ENCODE measurements around the gene LACRT. TPM values are rescaled to one million over a fixed set of nuclear protein-coding genes. Genes with fewer than 3 reads are reported as not detected.

The LACRT gene
- total and polyA plus RNA-seq, 2 donors (not counting 3 experiments of a cell fraction or from before 2014, with no cell fraction given) = not detected

DNA sequence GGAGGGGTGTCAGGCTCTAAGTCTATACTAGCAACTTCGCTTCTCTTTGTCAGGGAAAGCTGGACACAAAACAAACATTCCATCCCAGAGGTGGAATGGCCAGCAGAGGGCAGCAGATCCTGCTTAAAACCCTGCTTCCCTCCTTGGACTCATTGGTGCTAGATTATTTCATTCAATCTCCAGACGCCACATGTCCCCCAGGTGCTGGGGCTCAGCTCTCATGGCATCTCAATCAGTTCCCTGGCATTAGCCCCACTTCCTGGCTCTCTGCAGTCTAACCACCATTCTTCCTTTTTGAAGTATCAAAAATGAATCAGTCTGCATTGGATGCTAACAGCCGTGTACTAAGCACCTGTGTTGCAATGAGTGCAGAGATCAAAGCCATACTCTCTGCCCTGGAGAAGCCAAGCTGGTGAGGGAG lies 38.2 kb downstream of the LACRT start:
- H3K4me3 ChIP-seq (replicated peaks in 1 of 3; ENCODE audit: insufficient read depth in 1 of 3, low read depth in 1 of 3, low read length in 3 of 3) = no peak overlapping the region
- H3K4me2 ChIP-seq (ENCODE audit: insufficient read depth, low read length) = no peak overlapping the region
- peak; percentile 78 for FAIRE-seq
- H3K27me3 ChIP-seq (ENCODE audit: control insufficient read depth in 2 of 2, insufficient read depth in 2 of 2, low read length in 2 of 2) = peaks cover 17 to 18% of the 10 kb centered on the region in 2 experiments
- BruUV-seq (replicated peaks) = no TSS peak
- ChIA-PET POLR2A (no interaction called here), CTCF (interaction anchor here (0.5 to 2.2 kb wide), 18 partner anchors 8 to 197 kb away, joined by 3 to 19 read pairs (median 4); no protein-coding TSS in a partner anchor)
- no peaks in the 10 kb centered on the region for H3K36me3 ChIP-seq (ENCODE audit: control insufficient read depth in 2 of 2, extremely low read depth in 1 of 2, insufficient read depth in 2 of 2, low read length in 2 of 2)
- no peaks in the 10 kb centered on the region for H3K79me2 ChIP-seq (ENCODE audit: control insufficient read depth, insufficient read depth, low read length)
- dilution Hi-C loops (cut with MboI; ENCODE audit: extremely low pct_ligation_motif_present, low sequenced_read_pairs) (no loop called here), intact Hi-C loops (cut with micrococcal nuclease) (loop anchor here (5.0 kb wide), 1 partner anchor 361 kb away; no protein-coding TSS in a partner anchor)
- H3K9ac ChIP-seq (replicated peaks; ENCODE audit: extremely low read depth, insufficient read depth, low read length) = no peak overlapping the region
- no peak overlapping the region for H2AFZ ChIP-seq (ENCODE audit: low read depth, low read length)
- H3K27ac ChIP-seq (ENCODE audit: insufficient read depth, low read depth, low read length) = no peak overlapping the region
- H3K9me3 ChIP-seq (replicated peaks; ENCODE audit: control insufficient read depth, insufficient read depth, low read length) = no peaks in the 10 kb centered on the region
- H3K4me1 ChIP-seq (ENCODE audit: control insufficient read depth, extremely low read depth, insufficient read depth, low read length) = no peaks in the 10 kb centered on the region
- DNase-seq (ENCODE audit: low read depth, low spot score) = peak; percentile 58
- no peaks in the 10 kb centered on the region for H3K9me1 ChIP-seq (replicated peaks; ENCODE audit: control insufficient read depth, extremely low read depth, insufficient read depth, low read length)
- H4K20me1 ChIP-seq (replicated peaks; ENCODE audit: control insufficient read depth, extremely low read depth, insufficient read depth, low read length) = no peaks in the 10 kb centered on the region
- no peak for TF ChIP-seq POLR2A (IDR thresholded peaks at IDR 0.05; ENCODE audit: low read depth, low read length)
- TF ChIP-seq, protein P1, sequence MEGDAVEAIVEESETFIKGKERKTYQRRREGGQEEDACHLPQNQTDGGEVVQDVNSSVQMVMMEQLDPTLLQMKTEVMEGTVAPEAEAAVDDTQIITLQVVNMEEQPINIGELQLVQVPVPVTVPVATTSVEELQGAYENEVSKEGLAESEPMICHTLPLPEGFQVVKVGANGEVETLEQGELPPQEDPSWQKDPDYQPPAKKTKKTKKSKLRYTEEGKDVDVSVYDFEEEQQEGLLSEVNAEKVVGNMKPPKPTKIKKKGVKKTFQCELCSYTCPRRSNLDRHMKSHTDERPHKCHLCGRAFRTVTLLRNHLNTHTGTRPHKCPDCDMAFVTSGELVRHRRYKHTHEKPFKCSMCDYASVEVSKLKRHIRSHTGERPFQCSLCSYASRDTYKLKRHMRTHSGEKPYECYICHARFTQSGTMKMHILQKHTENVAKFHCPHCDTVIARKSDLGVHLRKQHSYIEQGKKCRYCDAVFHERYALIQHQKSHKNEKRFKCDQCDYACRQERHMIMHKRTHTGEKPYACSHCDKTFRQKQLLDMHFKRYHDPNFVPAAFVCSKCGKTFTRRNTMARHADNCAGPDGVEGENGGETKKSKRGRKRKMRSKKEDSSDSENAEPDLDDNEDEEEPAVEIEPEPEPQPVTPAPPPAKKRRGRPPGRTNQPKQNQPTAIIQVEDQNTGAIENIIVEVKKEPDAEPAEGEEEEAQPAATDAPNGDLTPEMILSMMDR (IDR thresholded peaks at IDR 0.05; ENCODE audit: extremely low read depth in 1 of 2, insufficient read depth in 1 of 2, low read depth in 1 of 2, low read length in 2 of 2) = peak; percentile 86 to 89
- no peak for TF ChIP-seq GATA2 (IDR thresholded peaks at IDR 0.05; ENCODE audit: insufficient read depth, insufficient read length, low read depth, low read length)
- no peak for TF ChIP-seq FOS (IDR thresholded peaks at IDR 0.05; ENCODE audit: borderline replicate concordance, insufficient read depth, low read length)
- no peak for TF ChIP-seq POLR2AphosphoS5 (IDR thresholded peaks at IDR 0.05; ENCODE audit: insufficient read depth, low read depth, low read length)
- no peak for TF ChIP-seq EZH2 (IDR thresholded peaks at IDR 0.05; ENCODE audit: borderline replicate concordance, low read depth, low read length, severe bottlenecking)

All from endothelial cell of umbilical vein (primary cell).